Sigmoid colon (tissue), 3 donors: Measurements from ENCODE around the gene ARHGAP6.

Source experiments
- POLR2A ChIP-seq, 2 donors: fragments of 450-650 bp; IDR thresholded peaks; one replicate each; pipeline ENCODE4 v1.6.1; 2016; ENCODE audit warnings: antibody characterized with exemption in 2 of 2, mild to moderate bottlenecking in 2 of 2, moderate library complexity in 2 of 2
- TF ChIP-seq, protein P1 (sequence below), 4 experiments: fragments of 450-650 bp in 3 of 4; fragments of 200-600 bp in 1 of 4; IDR thresholded peaks; one replicate each; pipeline ENCODE4 v1.5.1; 2016 to 2019; ENCODE audit warnings: antibody characterized with exemption in 4 of 4, mild to moderate bottlenecking in 3 of 4, moderate library complexity in 2 of 4

DNA sequence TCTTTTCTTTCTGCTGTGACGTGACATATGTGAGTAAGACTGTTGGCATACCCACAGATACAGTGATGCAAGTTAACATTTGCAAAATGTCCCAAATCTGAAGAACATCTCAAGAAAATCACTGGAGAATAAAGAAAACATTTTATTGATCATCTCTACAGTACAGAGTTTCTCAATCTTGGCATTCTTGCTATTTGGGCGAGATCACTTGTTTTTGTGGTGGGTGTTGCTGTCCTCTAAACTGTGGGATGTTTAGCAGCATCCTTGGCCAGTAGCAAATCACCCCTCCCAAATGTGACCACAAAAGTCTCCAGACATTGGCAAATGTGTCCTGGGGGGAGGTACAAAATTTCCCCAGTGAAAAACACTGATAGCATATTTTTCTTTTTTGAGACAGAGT is 343.7 kb downstream of the ARHGAP6 start:
- TF ChIP-seq, protein P1, sequence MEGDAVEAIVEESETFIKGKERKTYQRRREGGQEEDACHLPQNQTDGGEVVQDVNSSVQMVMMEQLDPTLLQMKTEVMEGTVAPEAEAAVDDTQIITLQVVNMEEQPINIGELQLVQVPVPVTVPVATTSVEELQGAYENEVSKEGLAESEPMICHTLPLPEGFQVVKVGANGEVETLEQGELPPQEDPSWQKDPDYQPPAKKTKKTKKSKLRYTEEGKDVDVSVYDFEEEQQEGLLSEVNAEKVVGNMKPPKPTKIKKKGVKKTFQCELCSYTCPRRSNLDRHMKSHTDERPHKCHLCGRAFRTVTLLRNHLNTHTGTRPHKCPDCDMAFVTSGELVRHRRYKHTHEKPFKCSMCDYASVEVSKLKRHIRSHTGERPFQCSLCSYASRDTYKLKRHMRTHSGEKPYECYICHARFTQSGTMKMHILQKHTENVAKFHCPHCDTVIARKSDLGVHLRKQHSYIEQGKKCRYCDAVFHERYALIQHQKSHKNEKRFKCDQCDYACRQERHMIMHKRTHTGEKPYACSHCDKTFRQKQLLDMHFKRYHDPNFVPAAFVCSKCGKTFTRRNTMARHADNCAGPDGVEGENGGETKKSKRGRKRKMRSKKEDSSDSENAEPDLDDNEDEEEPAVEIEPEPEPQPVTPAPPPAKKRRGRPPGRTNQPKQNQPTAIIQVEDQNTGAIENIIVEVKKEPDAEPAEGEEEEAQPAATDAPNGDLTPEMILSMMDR (IDR thresholded peaks at IDR 0.05): no peak
- no peak for TF ChIP-seq POLR2A (IDR thresholded peaks at IDR 0.05)
